ENCODE results near the gene APBB1IP. TPM values are rescaled to one million over a fixed set of nuclear protein-coding genes. Genes with fewer than 3 reads are reported as not detected.
"Not testable (repeated sequence)": the region's sequence is repeated elsewhere in the genome, so short reads cannot be mapped to it uniquely, and the experiment has no call there.

Gene APBB1IP
- total RNA-seq, 2 donors from 2014 or later, result 1.4 to 3.1 TPM

GRCh38 chr10:26573674-26574073 lies 135.5 kb downstream of the APBB1IP start:
- no peaks in the 10 kb centered on the region for H3K4me1 ChIP-seq
- H3K36me3 ChIP-seq, result no peaks in the 10 kb centered on the region
- H3K9me3 ChIP-seq, result peaks cover 0 to 9% of the 10 kb centered on the region in 2 donors
- no peaks in the 10 kb centered on the region for H3K27me3 ChIP-seq
- no peak overlapping the region for H3K27ac ChIP-seq
- no peak overlapping the region for H3K4me3 ChIP-seq
- no peak for DNase-seq (ENCODE audit: low spot score)
- no peak for TF ChIP-seq CTCF (IDR thresholded peaks at IDR 0.05)

GRCh38 chr10:26574783-26575182 lies 136.6 kb downstream of the APBB1IP start:
- no peak overlapping the region for H3K4me3 ChIP-seq
- H3K27me3 ChIP-seq, result no peaks in the 10 kb centered on the region
- peaks cover 0 to 9% of the 10 kb centered on the region in 2 donors for H3K9me3 ChIP-seq
- H3K36me3 ChIP-seq, result no peaks in the 10 kb centered on the region
- no peak overlapping the region for H3K27ac ChIP-seq
- no peaks in the 10 kb centered on the region for H3K4me1 ChIP-seq
- no peak for TF ChIP-seq CTCF (IDR thresholded peaks at IDR 0.05)
- no peak for DNase-seq (ENCODE audit: low spot score)

DNA sequence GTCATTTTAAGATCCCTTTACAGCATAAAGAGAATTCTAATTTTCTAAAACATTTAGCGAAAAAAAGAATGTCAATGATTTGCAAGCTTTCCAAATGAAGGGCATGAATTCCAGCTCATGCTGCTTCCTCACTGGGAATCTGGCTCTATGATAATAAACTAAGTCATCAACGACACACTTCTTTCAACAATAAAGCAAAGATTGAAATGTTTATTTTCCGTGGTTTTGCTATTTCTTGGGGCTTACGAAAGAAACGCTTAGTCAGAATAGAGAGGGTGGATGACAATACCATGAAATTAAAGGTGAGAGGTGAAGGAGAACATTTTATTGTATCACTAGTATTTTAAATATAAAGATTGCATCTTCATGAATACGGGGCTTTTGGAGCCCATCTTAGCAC lies 140.2 kb downstream of the APBB1IP start:
- not testable (repeated sequence) for H3K4me1 ChIP-seq; H3K27ac ChIP-seq; H3K27me3 ChIP-seq; H3K36me3 ChIP-seq; DNase-seq (ENCODE audit: low spot score); H3K4me3 ChIP-seq; H3K9me3 ChIP-seq

GRCh38 chr10:26579256-26580063 lies 141.3 kb downstream of the APBB1IP start:
- no peaks in the 10 kb centered on the region for H3K4me1 ChIP-seq
- TF ChIP-seq CTCF (IDR thresholded peaks at IDR 0.05), result no peak
- DNase-seq (ENCODE audit: low spot score), result no peak
- no peaks in the 10 kb centered on the region for H3K36me3 ChIP-seq
- no peak overlapping the region for H3K4me3 ChIP-seq
- no peak overlapping the region for H3K27ac ChIP-seq
- H3K9me3 ChIP-seq, result no peaks in the 10 kb centered on the region
- no peaks in the 10 kb centered on the region for H3K27me3 ChIP-seq

DNA sequence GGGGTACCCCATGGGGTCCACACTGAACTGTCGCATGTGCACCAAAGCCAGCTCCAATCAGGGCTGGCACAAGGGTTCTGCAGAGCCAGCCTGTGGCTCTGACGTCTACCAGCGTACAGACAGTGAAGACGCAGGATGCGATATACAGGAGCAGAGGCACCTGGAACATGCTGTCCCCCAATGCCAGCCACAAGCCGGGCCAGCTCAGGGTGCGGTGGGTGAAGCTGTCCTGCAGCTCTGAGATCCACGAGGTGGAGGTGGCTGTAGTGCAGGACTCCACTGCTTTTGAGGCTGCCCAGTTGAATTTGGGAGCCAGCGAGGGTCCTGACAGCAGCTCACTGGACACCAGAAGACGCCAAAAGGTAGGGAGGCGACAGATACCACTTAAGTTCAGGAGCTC lies 148.1 kb downstream of the APBB1IP start:
- no peaks in the 10 kb centered on the region for H3K36me3 ChIP-seq
- H3K27me3 ChIP-seq, result no peaks in the 10 kb centered on the region
- no peak for DNase-seq (ENCODE audit: low spot score)
- H3K4me1 ChIP-seq, result no peaks in the 10 kb centered on the region
- no peaks in the 10 kb centered on the region for H3K9me3 ChIP-seq
- H3K4me3 ChIP-seq, result no peak overlapping the region
- no peak for TF ChIP-seq CTCF (IDR thresholded peaks at IDR 0.05)
- H3K27ac ChIP-seq, result no peak overlapping the region

DNA sequence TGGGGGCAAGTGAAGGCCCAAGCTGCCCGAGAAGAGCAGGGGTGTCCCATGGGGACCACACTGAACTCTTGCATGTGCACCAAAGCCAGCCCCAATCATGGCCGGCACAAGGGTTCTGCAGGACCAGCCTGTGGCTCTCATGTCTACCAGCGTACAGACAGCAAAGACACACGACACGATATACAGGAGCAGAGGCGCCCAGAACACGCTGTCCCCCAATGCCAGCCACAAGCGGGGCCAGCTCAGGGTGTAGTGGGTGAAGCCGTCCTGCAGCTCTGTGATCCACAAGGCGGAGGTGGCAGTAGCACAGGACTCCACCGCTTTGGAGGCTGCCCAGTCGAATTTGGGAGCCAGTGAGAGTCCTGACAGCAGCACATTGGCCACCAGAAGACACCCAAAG lies 150.5 kb downstream of the APBB1IP start:
- Histone ChIP-seq H3K9me3 (no peaks in the 10 kb centered on the region), H3K27ac (no peak overlapping the region), H3K36me3 (no peaks in the 10 kb centered on the region), H3K27me3 (no peaks in the 10 kb centered on the region), H3K4me1 (no peaks in the 10 kb centered on the region), H3K4me3 (no peak overlapping the region)
- no peak for TF ChIP-seq CTCF (IDR thresholded peaks at IDR 0.05)
- no peak for DNase-seq (ENCODE audit: low spot score)

DNA sequence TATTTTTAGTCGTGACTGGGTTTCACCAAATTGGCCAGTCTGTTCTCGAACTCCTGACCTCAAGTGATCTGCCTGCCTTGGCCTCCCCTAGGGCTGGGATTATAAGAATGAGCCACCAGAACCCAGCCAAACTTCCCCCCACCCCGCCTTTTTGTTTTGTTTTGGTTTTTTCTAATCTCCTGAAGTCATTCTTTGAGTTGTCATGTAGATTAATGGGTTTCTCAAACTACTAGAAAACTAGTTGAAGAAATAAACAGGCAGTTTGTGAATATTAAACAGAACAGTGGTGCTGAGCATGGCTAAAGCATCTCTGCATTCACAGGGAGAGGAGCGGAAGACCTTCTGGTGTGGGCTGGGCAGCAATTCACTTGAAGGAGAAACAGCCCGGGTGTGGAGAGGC lies 151.7 kb downstream of the APBB1IP start:
- H3K36me3 ChIP-seq; H3K27ac ChIP-seq; H3K27me3 ChIP-seq; H3K9me3 ChIP-seq; H3K4me3 ChIP-seq; DNase-seq (ENCODE audit: low spot score); H3K4me1 ChIP-seq: not testable (repeated sequence)
